Measurements from ENCODE around the gene EXOC3L4.
"Not testable (repeated sequence)": the region's sequence is repeated elsewhere in the genome, so short reads cannot be mapped to it uniquely, and the experiment has no call there.

Gene EXOC3L4

DNA sequence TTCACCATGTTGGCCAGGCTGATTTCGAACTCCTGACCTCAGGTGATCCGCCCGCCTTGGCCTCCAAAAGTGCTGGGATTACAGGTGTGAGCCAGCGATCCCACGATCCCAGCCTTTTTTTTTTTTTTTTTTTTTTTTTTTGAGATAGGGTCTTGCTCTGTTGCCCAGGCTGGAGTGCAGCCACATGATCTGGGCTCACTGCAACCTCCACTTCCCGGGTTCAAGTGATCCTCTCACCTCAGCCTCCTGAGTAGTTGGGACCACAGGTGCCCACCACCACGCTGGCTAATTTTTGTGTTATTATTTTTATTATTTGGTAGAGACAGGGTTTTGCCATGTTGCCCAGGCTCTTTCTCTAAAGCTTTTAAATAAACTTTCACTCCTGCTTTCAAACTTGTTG is 23.0 kb downstream of the EXOC3L4 start:
- not testable (repeated sequence) for H3K9me3 ChIP-seq (ENCODE audit: control insufficient read depth in 2 of 2, low read length in 2 of 2); H3K36me3 ChIP-seq (ENCODE audit: control insufficient read depth in 2 of 2, insufficient read depth in 2 of 2, low read length in 2 of 2); H3K27ac ChIP-seq (ENCODE audit: low read length); H3K4me3 ChIP-seq (ENCODE audit: low read length in 2 of 2); H3K9ac ChIP-seq (ENCODE audit: low read length in 2 of 2)
- Histone ChIP-seq H3K27me3 (ENCODE audit: control insufficient read depth in 1 of 2, insufficient read depth in 2 of 2, low read length in 2 of 2) (peaks cover 8 to 11% of the 10 kb centered on the region in 2 donors), H3K4me1 (ENCODE audit: control insufficient read depth, insufficient read depth, low read length) (peaks cover 29% of the 10 kb centered on the region)

GRCh38 chr14:103118018-103118662 is 23.6 kb downstream of the EXOC3L4 start:
- no peaks in the 10 kb centered on the region for H3K36me3 ChIP-seq (ENCODE audit: control insufficient read depth in 2 of 2, insufficient read depth in 2 of 2, low read length in 2 of 2)
- no peaks in the 10 kb centered on the region for H3K9me3 ChIP-seq (ENCODE audit: control insufficient read depth in 2 of 2, low read length in 2 of 2)
- H3K27ac ChIP-seq (ENCODE audit: low read length): peak overlapping the region; percentile 60
- no peak overlapping the region for H3K9ac ChIP-seq (ENCODE audit: low read length in 2 of 2)
- no peak overlapping the region for H3K4me3 ChIP-seq (ENCODE audit: low read length in 2 of 2)
- peaks cover 33% of the 10 kb centered on the region for H3K4me1 ChIP-seq (ENCODE audit: control insufficient read depth, insufficient read depth, low read length)
- H3K27me3 ChIP-seq (ENCODE audit: control insufficient read depth in 1 of 2, insufficient read depth in 2 of 2, low read length in 2 of 2): peaks cover 12 to 17% of the 10 kb centered on the region in 2 donors

DNA sequence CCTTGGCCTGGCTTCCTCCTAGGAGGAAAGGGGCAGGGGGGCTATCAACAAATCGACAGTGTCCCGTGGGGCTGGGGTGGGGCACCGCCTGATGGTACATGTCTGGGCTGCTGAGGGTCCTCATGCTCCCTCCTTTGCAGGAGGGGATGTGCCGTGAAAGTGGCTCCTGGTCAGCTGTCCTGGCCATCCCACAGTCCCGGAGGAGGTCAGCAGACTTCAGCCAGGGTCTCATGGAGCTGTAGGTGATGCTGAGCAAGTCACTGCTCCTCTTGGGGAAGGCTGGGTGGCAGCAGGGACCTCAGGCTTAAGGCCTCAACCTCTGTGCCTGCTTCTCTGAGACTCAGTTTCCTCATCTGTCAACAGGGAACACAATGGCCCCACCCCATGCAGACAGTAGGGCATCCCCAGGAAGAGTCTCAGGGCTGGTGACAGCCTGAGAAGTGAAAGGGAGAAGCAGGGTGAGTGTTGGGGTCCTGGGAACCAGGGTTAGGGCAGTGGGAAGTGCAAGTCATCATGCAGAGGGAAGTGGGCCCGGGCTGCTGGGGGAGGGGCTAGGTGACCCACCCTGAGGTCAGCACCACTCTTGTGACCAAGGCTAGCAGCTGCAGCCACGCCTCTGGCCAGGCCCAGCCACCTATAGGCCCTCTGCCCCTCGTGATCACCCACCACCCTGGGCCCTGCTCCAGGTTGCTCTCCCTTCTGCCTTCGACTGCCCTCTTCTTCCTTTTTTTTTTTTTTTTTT is 24.3 kb downstream of the EXOC3L4 start:
- peaks cover 34% of the 10 kb centered on the region for H3K4me1 ChIP-seq (ENCODE audit: control insufficient read depth, insufficient read depth, low read length)
- peaks cover 14 to 23% of the 10 kb centered on the region in 2 donors for H3K27me3 ChIP-seq (ENCODE audit: control insufficient read depth in 1 of 2, insufficient read depth in 2 of 2, low read length in 2 of 2)
- H3K4me3 ChIP-seq (ENCODE audit: low read length in 2 of 2): no peak overlapping the region
- no peaks in the 10 kb centered on the region for H3K36me3 ChIP-seq (ENCODE audit: control insufficient read depth in 2 of 2, insufficient read depth in 2 of 2, low read length in 2 of 2)
- H3K9me3 ChIP-seq (ENCODE audit: control insufficient read depth in 2 of 2, low read length in 2 of 2): no peaks in the 10 kb centered on the region
- H3K9ac ChIP-seq (ENCODE audit: low read length in 2 of 2): no peak overlapping the region
- H3K27ac ChIP-seq (ENCODE audit: low read length): peak overlapping the region; percentile 60

GRCh38 chr14:103119527-103119926 is 25.0 kb downstream of the EXOC3L4 start:
- not testable (repeated sequence) for H3K27ac ChIP-seq (ENCODE audit: low read length); H3K9me3 ChIP-seq (ENCODE audit: control insufficient read depth in 2 of 2, low read length in 2 of 2); H3K36me3 ChIP-seq (ENCODE audit: control insufficient read depth in 2 of 2, insufficient read depth in 2 of 2, low read length in 2 of 2); H3K9ac ChIP-seq (ENCODE audit: low read length in 2 of 2); H3K4me3 ChIP-seq (ENCODE audit: low read length in 2 of 2)
- H3K4me1 ChIP-seq (ENCODE audit: control insufficient read depth, insufficient read depth, low read length): peaks cover 41% of the 10 kb centered on the region
- peaks cover 20 to 29% of the 10 kb centered on the region in 2 donors for H3K27me3 ChIP-seq (ENCODE audit: control insufficient read depth in 1 of 2, insufficient read depth in 2 of 2, low read length in 2 of 2)

- peak overlapping the region in 1 of 2 donors; percentile 21 for H3K9ac ChIP-seq (ENCODE audit: low read length in 2 of 2)
- peak overlapping the region in 1 of 2 donors; percentile 44 for H3K4me3 ChIP-seq (ENCODE audit: low read length in 2 of 2)
- peaks cover 56% of the 10 kb centered on the region for H3K4me1 ChIP-seq (ENCODE audit: control insufficient read depth, insufficient read depth, low read length)
- H3K36me3 ChIP-seq (ENCODE audit: control insufficient read depth in 2 of 2, insufficient read depth in 2 of 2, low read length in 2 of 2): no peaks in the 10 kb centered on the region
- H3K9me3 ChIP-seq (ENCODE audit: control insufficient read depth in 2 of 2, low read length in 2 of 2): no peaks in the 10 kb centered on the region
- H3K27me3 ChIP-seq (ENCODE audit: control insufficient read depth in 1 of 2, insufficient read depth in 2 of 2, low read length in 2 of 2): peaks cover 32 to 34% of the 10 kb centered on the region in 2 donors
- H3K27ac ChIP-seq (ENCODE audit: low read length): peak overlapping the region; percentile 70
These were observed 26.8 kb downstream of the EXOC3L4 start for GRCh38 chr14:103121121-103121845.

GRCh38 chr14:103121846-103122584 is 27.5 kb downstream of the EXOC3L4 start:
- Histone ChIP-seq H3K27ac (ENCODE audit: low read length) (peak overlapping the region; percentile 70), H3K4me3 (ENCODE audit: low read length in 2 of 2) (peak overlapping the region; percentile 46 to 57), H3K9me3 (ENCODE audit: control insufficient read depth in 2 of 2, low read length in 2 of 2) (no peaks in the 10 kb centered on the region), H3K4me1 (ENCODE audit: control insufficient read depth, insufficient read depth, low read length) (peaks cover 63% of the 10 kb centered on the region), H3K36me3 (ENCODE audit: control insufficient read depth in 2 of 2, insufficient read depth in 2 of 2, low read length in 2 of 2) (no peaks in the 10 kb centered on the region), H3K27me3 (ENCODE audit: control insufficient read depth in 1 of 2, insufficient read depth in 2 of 2, low read length in 2 of 2) (peaks cover 32 to 37% of the 10 kb centered on the region in 2 donors), H3K9ac (ENCODE audit: low read length in 2 of 2) (peak overlapping the region in 1 of 2 donors; percentile 47)

DNA sequence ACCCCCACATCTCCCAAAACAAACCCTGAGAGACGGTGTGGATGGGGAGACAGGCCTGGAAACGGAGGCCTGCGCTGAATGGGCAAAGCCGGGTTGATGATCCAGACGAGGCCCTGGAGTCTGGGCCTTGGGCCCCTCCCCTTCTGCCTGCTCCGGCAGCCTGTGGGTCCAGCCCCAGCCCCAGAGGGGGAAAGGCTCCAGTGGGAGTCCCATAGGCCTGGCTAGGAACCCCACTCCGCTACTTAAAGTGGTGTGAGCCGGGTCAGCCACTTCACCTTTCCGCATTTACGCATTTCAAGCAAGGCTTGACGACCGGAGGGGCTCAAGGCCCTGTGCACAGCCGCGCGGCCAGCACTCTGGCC is 28.0 kb downstream of the EXOC3L4 start:
- Histone ChIP-seq H3K9ac (ENCODE audit: low read length in 2 of 2) (peak overlapping the region in 1 of 2 donors; percentile 47), H3K9me3 (ENCODE audit: control insufficient read depth in 2 of 2, low read length in 2 of 2) (no peaks in the 10 kb centered on the region), H3K4me3 (ENCODE audit: low read length in 2 of 2) (peak overlapping the region; percentile 46 to 57), H3K36me3 (ENCODE audit: control insufficient read depth in 2 of 2, insufficient read depth in 2 of 2, low read length in 2 of 2) (no peaks in the 10 kb centered on the region), H3K4me1 (ENCODE audit: control insufficient read depth, insufficient read depth, low read length) (peaks cover 67% of the 10 kb centered on the region), H3K27ac (ENCODE audit: low read length) (peak overlapping the region; percentile 70), H3K27me3 (ENCODE audit: control insufficient read depth in 1 of 2, insufficient read depth in 2 of 2, low read length in 2 of 2) (peaks cover 32 to 37% of the 10 kb centered on the region in 2 donors)

DNA sequence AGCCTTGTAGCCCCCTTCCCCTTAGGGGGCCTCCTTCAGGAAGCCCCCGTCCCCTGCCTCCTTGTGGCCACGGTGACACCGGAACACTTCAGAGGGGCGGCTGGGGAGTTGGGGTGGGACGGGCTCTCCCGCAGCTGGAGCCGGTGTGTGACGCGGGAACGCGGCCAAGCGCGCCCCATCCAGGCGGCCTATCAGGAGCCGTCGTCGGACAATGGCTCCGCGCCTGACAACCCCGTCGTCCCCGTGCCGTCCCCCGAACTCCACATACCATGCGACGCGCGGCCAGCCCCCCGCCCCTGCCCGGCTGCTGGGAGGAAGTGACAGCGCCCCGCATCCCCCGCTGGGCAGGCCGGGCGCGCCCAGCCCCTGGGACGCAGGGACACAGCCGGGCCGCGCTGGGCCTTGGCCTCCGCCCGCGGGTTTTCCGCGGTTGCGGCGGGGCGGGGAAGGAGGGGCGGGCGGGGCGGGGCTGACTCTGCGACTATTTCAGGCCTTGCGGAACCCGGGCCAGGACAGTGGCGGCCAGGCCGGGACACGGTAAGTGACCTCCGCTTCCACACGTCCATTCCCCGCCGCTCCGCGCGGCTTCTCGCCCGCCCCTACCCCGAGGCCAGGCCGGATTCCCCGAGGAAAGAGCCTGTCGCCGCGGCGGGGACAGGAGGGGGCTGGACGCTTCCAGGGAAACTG is 28.6 kb downstream of the EXOC3L4 start, which contains the start of gene TNFAIP2:
Gene TNFAIP2, plus strand, starts transcription at position 515 of the 687 bp plus-strand sequence. CDS start 2,997 bp downstream, outside the sequence.
- Histone ChIP-seq H3K27me3 (ENCODE audit: control insufficient read depth in 1 of 2, insufficient read depth in 2 of 2, low read length in 2 of 2) (peaks cover 32 to 37% of the 10 kb centered on the region in 2 donors), H3K4me3 (ENCODE audit: low read length in 2 of 2) (peak within 1 kb of the TSS; percentile 49 to 68), H3K36me3 (ENCODE audit: control insufficient read depth in 2 of 2, insufficient read depth in 2 of 2, low read length in 2 of 2) (no peaks in the 10 kb centered on the region), H3K27ac (ENCODE audit: low read length) (peak within 1 kb of the TSS; percentile 70), H3K9me3 (ENCODE audit: control insufficient read depth in 2 of 2, low read length in 2 of 2) (no peaks in the 10 kb centered on the region), H3K9ac (ENCODE audit: low read length in 2 of 2) (peak within 1 kb of the TSS in 1 of 2 donors; percentile 60), H3K4me1 (ENCODE audit: control insufficient read depth, insufficient read depth, low read length) (peaks cover 73% of the 10 kb centered on the region)

GRCh38 chr14:103123634-103124500 is 29.3 kb downstream of the EXOC3L4 start:
- H3K36me3 ChIP-seq (ENCODE audit: control insufficient read depth in 2 of 2, insufficient read depth in 2 of 2, low read length in 2 of 2): no peaks in the 10 kb centered on the region
- peaks cover 32 to 37% of the 10 kb centered on the region in 2 donors for H3K27me3 ChIP-seq (ENCODE audit: control insufficient read depth in 1 of 2, insufficient read depth in 2 of 2, low read length in 2 of 2)
- H3K27ac ChIP-seq (ENCODE audit: low read length): peak overlapping the region; percentile 41
- H3K9me3 ChIP-seq (ENCODE audit: control insufficient read depth in 2 of 2, low read length in 2 of 2): no peaks in the 10 kb centered on the region
- H3K9ac ChIP-seq (ENCODE audit: low read length in 2 of 2): peak overlapping the region in 1 of 2 donors; percentile 60
- peak overlapping the region; percentile 49 to 68 for H3K4me3 ChIP-seq (ENCODE audit: low read length in 2 of 2)
- peaks cover 72% of the 10 kb centered on the region for H3K4me1 ChIP-seq (ENCODE audit: control insufficient read depth, insufficient read depth, low read length)

All from stomach smooth muscle (tissue), 2 donors.